ENCODE measurements around the gene PLPP2.

DNA sequence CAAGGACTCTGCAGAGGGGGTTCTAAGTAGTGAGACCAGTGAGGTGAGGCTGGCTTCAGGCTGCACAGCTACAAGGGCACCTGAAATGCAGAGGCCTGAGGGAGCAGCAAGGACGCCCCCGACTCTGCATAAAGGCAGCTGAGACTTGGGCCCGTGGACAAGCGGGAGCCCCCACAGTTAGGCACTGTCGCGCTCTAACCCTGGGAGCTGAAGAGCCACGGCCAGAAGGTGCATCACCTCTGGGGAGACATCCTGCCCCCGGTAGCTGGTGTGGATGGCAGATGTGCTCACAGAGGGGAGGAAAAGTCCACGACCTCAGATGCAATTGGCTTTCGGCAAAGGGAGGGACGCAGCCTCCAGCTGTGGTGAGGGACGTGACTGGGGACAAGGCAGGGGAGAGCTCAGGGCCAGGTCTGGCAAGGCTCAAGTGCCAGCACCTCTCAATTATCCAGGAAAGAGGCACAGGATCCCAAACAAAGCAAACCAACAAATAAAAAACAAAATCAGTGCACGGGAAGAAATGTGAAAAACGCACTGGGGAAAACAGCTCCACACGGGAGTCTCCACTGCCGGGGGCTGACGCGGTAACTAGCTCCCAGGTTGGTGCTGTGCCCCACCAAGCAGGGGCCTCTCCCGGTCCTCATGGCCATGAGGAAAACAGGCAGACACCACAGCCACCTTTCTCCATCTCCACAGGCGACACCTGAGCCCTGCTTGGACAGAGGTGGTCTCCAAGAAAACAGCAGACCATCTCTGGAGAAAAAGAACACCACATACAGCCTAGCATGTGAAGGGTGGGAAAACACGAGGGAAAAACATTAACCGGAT, 23.0 kb upstream of the PLPP2 start:
- TF ChIP-seq, protein P1, sequence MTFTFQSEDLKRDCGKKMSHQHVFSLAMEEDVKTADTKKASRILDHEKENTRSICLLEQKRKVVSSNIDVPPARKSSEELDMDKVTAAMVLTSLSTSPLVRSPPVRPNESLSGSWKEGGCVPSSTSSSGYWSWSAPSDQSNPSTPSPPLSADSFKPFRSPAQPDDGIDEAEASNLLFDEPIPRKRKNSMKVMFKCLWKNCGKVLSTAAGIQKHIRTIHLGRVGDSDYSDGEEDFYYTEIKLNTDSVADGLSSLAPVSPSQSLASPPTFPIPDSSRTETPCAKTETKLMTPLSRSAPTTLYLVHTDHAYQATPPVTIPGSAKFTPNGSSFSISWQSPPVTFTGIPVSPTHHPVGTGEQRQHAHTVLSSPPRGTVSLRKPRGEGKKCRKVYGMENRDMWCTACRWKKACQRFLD (tag by site-specific recombination; IDR thresholded peaks at IDR 0.05), result no peak
- TF ChIP-seq, protein P2, sequence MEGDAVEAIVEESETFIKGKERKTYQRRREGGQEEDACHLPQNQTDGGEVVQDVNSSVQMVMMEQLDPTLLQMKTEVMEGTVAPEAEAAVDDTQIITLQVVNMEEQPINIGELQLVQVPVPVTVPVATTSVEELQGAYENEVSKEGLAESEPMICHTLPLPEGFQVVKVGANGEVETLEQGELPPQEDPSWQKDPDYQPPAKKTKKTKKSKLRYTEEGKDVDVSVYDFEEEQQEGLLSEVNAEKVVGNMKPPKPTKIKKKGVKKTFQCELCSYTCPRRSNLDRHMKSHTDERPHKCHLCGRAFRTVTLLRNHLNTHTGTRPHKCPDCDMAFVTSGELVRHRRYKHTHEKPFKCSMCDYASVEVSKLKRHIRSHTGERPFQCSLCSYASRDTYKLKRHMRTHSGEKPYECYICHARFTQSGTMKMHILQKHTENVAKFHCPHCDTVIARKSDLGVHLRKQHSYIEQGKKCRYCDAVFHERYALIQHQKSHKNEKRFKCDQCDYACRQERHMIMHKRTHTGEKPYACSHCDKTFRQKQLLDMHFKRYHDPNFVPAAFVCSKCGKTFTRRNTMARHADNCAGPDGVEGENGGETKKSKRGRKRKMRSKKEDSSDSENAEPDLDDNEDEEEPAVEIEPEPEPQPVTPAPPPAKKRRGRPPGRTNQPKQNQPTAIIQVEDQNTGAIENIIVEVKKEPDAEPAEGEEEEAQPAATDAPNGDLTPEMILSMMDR (tag by site-specific recombination; IDR thresholded peaks at IDR 0.05), result no peak
- TF ChIP-seq KLF9 (tag by site-specific recombination; IDR thresholded peaks at IDR 0.05; ENCODE audit: low read depth), result no peak
- TF ChIP-seq ZNF76 (tag by site-specific recombination; IDR thresholded peaks at IDR 0.05; ENCODE audit: borderline replicate concordance, low read depth), result no peak
- TF ChIP-seq ZFP3 (tag by site-specific recombination; IDR thresholded peaks at IDR 0.05; ENCODE audit: low read depth), result no peak
- TF ChIP-seq ZNF24 (tag by site-specific recombination; IDR thresholded peaks at IDR 0.05), result no peak
- no peak for TF ChIP-seq ZNF585B (tag by site-specific recombination; IDR thresholded peaks at IDR 0.05)
- TF ChIP-seq ZNF175 (tag by site-specific recombination; IDR thresholded peaks at IDR 0.05), result no peak
- no peak for TF ChIP-seq BCL11A (tag by site-specific recombination; IDR thresholded peaks at IDR 0.05; ENCODE audit: low read depth)
- TF ChIP-seq ZNF777 (tag by site-specific recombination; IDR thresholded peaks at IDR 0.05; ENCODE audit: borderline replicate concordance), result no peak
